Keratinocyte (primary cell): ENCODE measurements around the gene GREB1. TPM values are rescaled to one million over a fixed set of nuclear protein-coding genes. Genes with fewer than 3 reads are reported as not detected.

Experiments
- DNase-seq: peaks from one replicate; pipeline ENCODE4 v3.0.0-alpha.2; 2011; ENCODE audit warnings: low read depth, missing footprints, low spot score
- FAIRE-seq: peaks from 2 replicates; lab custom pipeline; 2011; peaks lifted over from hg19 to GRCh38; lab: Jason Lieb, UNC
- H2AFZ ChIP-seq: 2 replicates; pipeline ENCODE4 v1.6.0; 2012; ENCODE audit warnings: low read length, control low read depth, inconsistent platforms; ENCODE audit not compliant: control insufficient read depth
- H3K27ac ChIP-seq: 2 replicates; pipeline ENCODE4 v1.5.1; 2011; ENCODE audit warnings: low read length; ENCODE audit not compliant: control insufficient read depth, insufficient read depth
- H3K27me3 ChIP-seq: 3 replicates; pipeline ENCODE4 v1.6.0; 2011; ENCODE audit warnings: low read length; ENCODE audit not compliant: control insufficient read depth, insufficient read depth; ENCODE audit errors: extremely low read depth
- H3K36me3 ChIP-seq, 2 experiments: 2 replicates in 1 of 2; 3 replicates in 1 of 2; pipeline ENCODE4 v1.5.1; 2011; ENCODE audit warnings: low read length in 2 of 2, mild to moderate bottlenecking in 1 of 2; ENCODE audit not compliant: control insufficient read depth in 2 of 2, insufficient read depth in 2 of 2; ENCODE audit errors: extremely low read depth in 1 of 2
- H3K4me1 ChIP-seq: 3 replicates; pipeline ENCODE4 v1.5.1; 2011; ENCODE audit warnings: low read length; ENCODE audit not compliant: control insufficient read depth, insufficient read depth; ENCODE audit errors: extremely low read depth
- H3K4me2 ChIP-seq: 3 replicates; pipeline ENCODE4 v1.6.0; 2011; ENCODE audit warnings: low read depth, low read length; ENCODE audit not compliant: control insufficient read depth, insufficient read depth; ENCODE audit errors: extremely low read depth
- H3K4me3 ChIP-seq, 3 experiments: fragments of 200-600 bp in 1 of 3; sonication (generic) in 1 of 3; 2 replicates in 2 of 3; 3 replicates in 1 of 3; pipeline ENCODE4 v1.5.1; 2011 to 2016; ENCODE audit warnings: low read length in 3 of 3, mild to moderate bottlenecking in 3 of 3, control low read depth in 2 of 3, inconsistent platforms in 1 of 3, low read depth in 1 of 3, mixed read lengths in 1 of 3, mixed run types in 1 of 3, moderate library complexity in 1 of 3; ENCODE audit not compliant: control insufficient read depth in 2 of 3, insufficient read depth in 2 of 3; ENCODE audit errors: extremely low read depth in 1 of 3
- H3K79me2 ChIP-seq: 2 replicates; pipeline ENCODE4 v1.6.0; 2012; ENCODE audit warnings: low read length; ENCODE audit not compliant: control insufficient read depth, insufficient read depth
- H3K9ac ChIP-seq: 3 replicates; pipeline ENCODE4 v1.6.0; 2011; ENCODE audit warnings: low read length; ENCODE audit not compliant: control insufficient read depth, insufficient read depth; ENCODE audit errors: extremely low read depth
- H3K9me1 ChIP-seq: 3 replicates; pipeline ENCODE4 v1.6.0; 2011; ENCODE audit warnings: low read length; ENCODE audit not compliant: control insufficient read depth, insufficient read depth; ENCODE audit errors: extremely low read depth
- H3K9me3 ChIP-seq: 2 replicates; pipeline ENCODE4 v1.5.1; 2012; ENCODE audit warnings: low read depth, low read length; ENCODE audit not compliant: control insufficient read depth
- H4K20me1 ChIP-seq: 3 replicates; pipeline ENCODE4 v1.6.0; 2011; ENCODE audit warnings: low read length; ENCODE audit not compliant: control insufficient read depth, insufficient read depth; ENCODE audit errors: extremely low read depth
- EZH2 ChIP-seq: IDR thresholded peaks from one replicate; pipeline ENCODE4 v1.6.1; 2012; ENCODE audit warnings: inconsistent platforms, mild to moderate bottlenecking, low read length, moderate library complexity
- dilution Hi-C: fragments of 300-500 bp; cut with MboI; formaldehyde crosslinking; loops from one replicate; pipeline ENCODE4 v1.7.0; 2020; ENCODE audit warnings: low sequenced_read_pairs; ENCODE audit not compliant: extremely low pct_ligation_motif_present
- polyA plus RNA-seq, 5 experiments: library from polyadenylated mRNA; depleted of rRNA in 3 of 5; stranded (reverse) in 3 of 5; stranded (forward) in 1 of 5; unstranded in 1 of 5; fragments of >200 nt; gene quantifications; 1 replicate in 1 of 5; 2 replicates in 3 of 5; 3 replicates in 1 of 5; pipeline versions ENCODE4 v1.2.1 to v1.2.3, GENCODE V29; 2011 to 2012; ENCODE audit warnings: missing spikeins in 2 of 5, low read depth in 1 of 5, low replicate concordance in 1 of 5
- TF ChIP-seq, protein P1 (sequence below), 3 experiments: IDR thresholded peaks in 1 of 3; conservative IDR thresholded peaks in 1 of 3; optimal IDR thresholded peaks in 1 of 3; 2 replicates in 2 of 3; 3 replicates in 1 of 3; pipeline versions ENCODE3 to v1.5.1; 2011; ENCODE audit warnings: low read length in 3 of 3, mild to moderate bottlenecking in 3 of 3, moderate library complexity in 2 of 3, control low read depth in 1 of 3, inconsistent platforms in 1 of 3; ENCODE audit not compliant: insufficient read depth in 2 of 3; ENCODE audit errors: extremely low read depth in 1 of 3

GREB1 gene
- polyA plus RNA-seq, 1 donor (not counting 4 experiments of a cell fraction or from before 2014, with no cell fraction given): 0.13 TPM

DNA sequence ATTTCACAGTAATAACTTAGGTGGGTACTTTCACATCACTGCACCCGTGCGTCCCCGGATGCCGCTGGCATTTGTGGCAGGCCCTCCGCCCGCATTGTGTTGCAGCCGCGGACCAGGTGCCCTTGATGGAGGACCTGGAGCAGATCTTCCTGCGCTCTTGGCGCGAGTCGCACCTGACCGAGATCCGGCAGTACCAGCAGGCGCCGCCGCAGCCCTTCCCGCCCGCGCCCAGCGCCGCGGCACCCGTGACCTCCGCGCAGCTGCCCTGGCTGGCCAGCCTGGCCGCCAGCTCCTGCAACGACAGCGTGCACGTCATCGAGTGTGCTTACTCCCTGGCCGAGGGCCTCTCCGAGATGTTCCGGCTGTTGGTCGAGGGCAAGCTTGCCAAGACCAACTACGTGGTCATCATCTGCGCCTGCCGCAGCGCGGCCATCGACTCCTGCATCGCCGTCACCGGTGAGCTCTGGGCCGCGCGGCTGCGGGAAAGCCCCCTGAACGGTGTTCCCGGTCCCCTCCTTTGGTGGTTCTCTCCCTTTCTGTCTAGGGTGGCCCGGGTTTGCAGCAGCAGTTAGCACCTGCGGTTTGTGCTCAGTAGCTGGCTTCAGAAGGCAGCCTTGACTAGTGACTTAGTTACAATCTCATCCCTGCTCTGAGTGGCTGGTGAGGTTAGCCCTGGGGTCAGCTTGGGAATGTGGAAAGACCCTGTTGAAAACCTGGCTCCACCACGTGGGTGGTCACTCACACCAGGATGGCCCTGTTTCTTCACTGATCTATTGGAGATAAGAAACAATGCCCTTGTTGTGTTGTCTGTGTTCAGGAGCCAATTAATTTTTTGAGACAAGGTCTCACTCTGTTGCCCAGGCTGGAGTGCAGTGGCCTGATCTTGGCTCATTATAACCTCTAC is 59.1 kb downstream of the GREB1 start:
- H3K4me1 ChIP-seq: no peaks in the 10 kb centered on the region
- no peak overlapping the region for H3K4me2 ChIP-seq
- DNase-seq (no peak), FAIRE-seq (no peak)
- H3K79me2 ChIP-seq: no peaks in the 10 kb centered on the region
- H3K27ac ChIP-seq: no peak overlapping the region
- H2AFZ ChIP-seq: no peak overlapping the region
- H3K9ac ChIP-seq: no peak overlapping the region
- H4K20me1 ChIP-seq: no peaks in the 10 kb centered on the region
- H3K36me3 ChIP-seq: no peaks in the 10 kb centered on the region
- peaks cover 2% of the 10 kb centered on the region for H3K27me3 ChIP-seq
- TF ChIP-seq, protein P1, sequence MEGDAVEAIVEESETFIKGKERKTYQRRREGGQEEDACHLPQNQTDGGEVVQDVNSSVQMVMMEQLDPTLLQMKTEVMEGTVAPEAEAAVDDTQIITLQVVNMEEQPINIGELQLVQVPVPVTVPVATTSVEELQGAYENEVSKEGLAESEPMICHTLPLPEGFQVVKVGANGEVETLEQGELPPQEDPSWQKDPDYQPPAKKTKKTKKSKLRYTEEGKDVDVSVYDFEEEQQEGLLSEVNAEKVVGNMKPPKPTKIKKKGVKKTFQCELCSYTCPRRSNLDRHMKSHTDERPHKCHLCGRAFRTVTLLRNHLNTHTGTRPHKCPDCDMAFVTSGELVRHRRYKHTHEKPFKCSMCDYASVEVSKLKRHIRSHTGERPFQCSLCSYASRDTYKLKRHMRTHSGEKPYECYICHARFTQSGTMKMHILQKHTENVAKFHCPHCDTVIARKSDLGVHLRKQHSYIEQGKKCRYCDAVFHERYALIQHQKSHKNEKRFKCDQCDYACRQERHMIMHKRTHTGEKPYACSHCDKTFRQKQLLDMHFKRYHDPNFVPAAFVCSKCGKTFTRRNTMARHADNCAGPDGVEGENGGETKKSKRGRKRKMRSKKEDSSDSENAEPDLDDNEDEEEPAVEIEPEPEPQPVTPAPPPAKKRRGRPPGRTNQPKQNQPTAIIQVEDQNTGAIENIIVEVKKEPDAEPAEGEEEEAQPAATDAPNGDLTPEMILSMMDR (optimal IDR thresholded peaks at IDR 0.05 in 1 of 3, IDR thresholded peaks at IDR 0.05 in 1 of 3, conservative IDR thresholded peaks at IDR 0.05 in 1 of 3; ENCODE audit: extremely low read depth in 1 of 3, insufficient read depth in 2 of 3, low read length in 3 of 3): no peak
- TF ChIP-seq EZH2: no peak
- H3K4me3 ChIP-seq: no peak overlapping the region
- dilution Hi-C loops: no loop called here
- H3K9me3 ChIP-seq: no peaks in the 10 kb centered on the region
- no peaks in the 10 kb centered on the region for H3K9me1 ChIP-seq

DNA sequence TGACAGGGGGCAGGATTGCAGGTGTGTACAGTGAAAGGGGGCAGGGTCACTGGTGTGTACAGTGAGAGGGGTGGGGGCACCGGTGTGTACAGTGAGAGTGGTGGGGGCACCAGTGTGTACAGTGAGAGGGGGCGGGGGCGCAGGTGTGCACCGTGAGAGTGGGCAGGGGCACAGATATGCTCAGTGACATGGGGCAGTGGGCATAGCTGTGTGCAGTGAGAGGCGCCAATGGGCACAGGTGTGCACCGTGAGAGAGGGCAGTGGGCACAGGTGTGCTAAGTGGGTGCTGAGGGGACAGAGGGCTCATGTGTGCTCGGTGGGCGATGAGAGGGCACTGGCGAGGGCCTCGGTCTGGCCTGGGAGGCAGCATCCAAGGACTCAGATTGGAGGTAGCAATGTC is 63.0 kb downstream of the GREB1 start:
- Histone ChIP-seq H3K79me2 (no peaks in the 10 kb centered on the region), H2AFZ (no peak overlapping the region), H3K4me2 (no peak overlapping the region), H3K9me1 (no peaks in the 10 kb centered on the region), H3K9ac (no peak overlapping the region), H3K27ac (no peak overlapping the region), H4K20me1 (peaks cover 4% of the 10 kb centered on the region), H3K9me3 (no peaks in the 10 kb centered on the region), H3K27me3 (peaks cover 4% of the 10 kb centered on the region), H3K4me1 (no peaks in the 10 kb centered on the region), H3K4me3 (no peak overlapping the region), H3K36me3 (no peaks in the 10 kb centered on the region)
- dilution Hi-C loops: no loop called here
- DNase-seq (no peak), FAIRE-seq (no peak)
- TF ChIP-seq, protein P1 (optimal IDR thresholded peaks at IDR 0.05 in 1 of 3, IDR thresholded peaks at IDR 0.05 in 1 of 3, conservative IDR thresholded peaks at IDR 0.05 in 1 of 3; ENCODE audit: extremely low read depth in 1 of 3, insufficient read depth in 2 of 3, low read length in 3 of 3): no peak
- no peak for TF ChIP-seq EZH2
